GM13977 (cell line): Measurements from ENCODE around the gene CATSPERZ.

Experiments used
- DNase-seq: peaks from one replicate; pipeline ENCODE4 v3.0.0; 2012; ENCODE audit warnings: low spot score
- in situ Hi-C: fragments of 300-500 bp; cut with MboI; formaldehyde crosslinking; loops from one replicate; pipeline ENCODE4 v1.12.0; 2022; ENCODE audit warnings: low sequenced_read_pairs, low pct_unique_long_range_greater_than_20kb, mixed read lengths, inconsistent platforms; ENCODE audit not compliant: unreplicated experiment
- TF ChIP-seq, protein P1 (sequence below): IDR thresholded peaks from 2 replicates; pipeline ENCODE4 v1.5.1; 2012; ENCODE audit warnings: mild to moderate bottlenecking, control low read depth; ENCODE audit not compliant: insufficient read depth; ENCODE audit errors: extremely low read depth, missing control alignments

The CATSPERZ gene

DNA sequence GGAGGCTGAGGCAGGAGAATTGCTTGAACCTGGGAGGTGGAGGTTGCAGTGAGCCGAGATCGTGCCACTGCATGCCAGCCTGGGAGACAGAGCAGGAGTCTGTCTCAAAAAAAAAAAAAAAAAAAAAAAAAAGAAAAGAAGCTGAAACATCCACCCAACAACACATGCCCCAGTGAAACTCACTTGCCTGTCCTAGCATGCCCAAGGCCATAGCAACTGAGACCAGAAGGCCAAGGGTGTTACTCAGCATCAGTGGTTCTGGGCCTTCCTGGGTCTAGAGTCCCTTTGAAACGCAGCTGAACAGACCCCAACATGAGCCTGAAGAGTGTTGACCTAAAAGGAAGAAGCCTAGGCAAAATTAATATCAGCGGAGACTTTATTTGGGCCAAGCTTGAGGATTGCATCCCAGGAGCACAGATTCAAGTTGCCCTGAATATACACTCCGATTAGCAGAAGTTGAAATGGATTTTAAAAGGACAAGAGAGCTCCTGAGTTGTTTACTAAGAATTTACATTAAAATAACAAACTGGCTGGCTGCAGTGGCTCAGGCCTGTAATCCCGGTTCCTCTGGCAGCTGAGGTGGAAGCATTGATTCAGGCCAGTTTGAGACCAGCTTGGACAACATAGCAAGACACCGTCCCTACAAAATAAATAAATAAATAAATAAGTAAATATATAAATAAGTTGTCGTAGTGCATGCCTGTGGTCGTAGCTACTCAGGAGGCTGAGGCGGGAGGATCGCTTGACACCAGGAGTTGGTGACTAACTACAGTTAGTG lies 24.7 kb downstream of the CATSPERZ start:
- DNase-seq: no peak
- in situ Hi-C loops: no loop called here
- TF ChIP-seq, protein P1, sequence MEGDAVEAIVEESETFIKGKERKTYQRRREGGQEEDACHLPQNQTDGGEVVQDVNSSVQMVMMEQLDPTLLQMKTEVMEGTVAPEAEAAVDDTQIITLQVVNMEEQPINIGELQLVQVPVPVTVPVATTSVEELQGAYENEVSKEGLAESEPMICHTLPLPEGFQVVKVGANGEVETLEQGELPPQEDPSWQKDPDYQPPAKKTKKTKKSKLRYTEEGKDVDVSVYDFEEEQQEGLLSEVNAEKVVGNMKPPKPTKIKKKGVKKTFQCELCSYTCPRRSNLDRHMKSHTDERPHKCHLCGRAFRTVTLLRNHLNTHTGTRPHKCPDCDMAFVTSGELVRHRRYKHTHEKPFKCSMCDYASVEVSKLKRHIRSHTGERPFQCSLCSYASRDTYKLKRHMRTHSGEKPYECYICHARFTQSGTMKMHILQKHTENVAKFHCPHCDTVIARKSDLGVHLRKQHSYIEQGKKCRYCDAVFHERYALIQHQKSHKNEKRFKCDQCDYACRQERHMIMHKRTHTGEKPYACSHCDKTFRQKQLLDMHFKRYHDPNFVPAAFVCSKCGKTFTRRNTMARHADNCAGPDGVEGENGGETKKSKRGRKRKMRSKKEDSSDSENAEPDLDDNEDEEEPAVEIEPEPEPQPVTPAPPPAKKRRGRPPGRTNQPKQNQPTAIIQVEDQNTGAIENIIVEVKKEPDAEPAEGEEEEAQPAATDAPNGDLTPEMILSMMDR: no peak

DNA sequence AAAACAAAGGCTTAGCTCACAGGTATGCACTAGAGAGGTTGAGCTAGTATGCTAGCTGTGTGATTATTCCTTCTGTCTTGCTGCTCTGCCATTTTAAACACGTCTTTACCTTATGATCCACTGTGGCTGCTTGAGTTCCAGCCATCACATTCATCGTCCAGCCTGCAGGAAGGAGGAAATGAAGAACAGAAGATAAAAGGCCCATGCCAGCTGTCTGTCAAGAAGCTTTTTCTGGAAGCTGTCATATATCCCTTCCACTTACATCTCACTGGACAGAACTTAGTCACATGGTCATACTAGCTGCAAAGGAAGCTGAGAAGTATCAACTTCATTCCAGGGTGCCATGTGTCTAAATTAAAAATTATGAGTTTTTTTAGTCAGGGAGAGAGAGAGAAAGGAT lies 27.2 kb downstream of the CATSPERZ start:
- TF ChIP-seq, protein P1: no peak
- in situ Hi-C loops: no loop called here
- DNase-seq: no peak

DNA sequence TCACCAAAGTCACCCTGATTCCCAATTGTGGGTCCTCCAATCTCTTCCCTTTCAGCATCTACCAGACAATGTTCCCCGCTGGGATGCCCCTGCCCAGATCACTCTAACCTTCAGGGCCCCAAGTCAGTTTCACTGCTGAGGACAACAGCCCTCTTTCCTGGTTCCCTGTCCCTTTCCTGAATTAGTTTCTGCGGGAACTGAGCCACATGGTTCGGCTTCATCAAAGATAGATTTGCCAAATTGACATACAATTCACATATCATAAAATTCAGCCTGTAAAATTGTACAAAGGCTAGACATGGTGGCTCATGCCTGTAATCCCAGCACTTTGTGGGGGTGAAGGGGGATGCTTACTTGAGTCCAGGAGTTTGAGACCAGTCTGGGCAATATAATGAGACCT lies 27.8 kb downstream of the CATSPERZ start:
- TF ChIP-seq, protein P1: no peak
- DNase-seq: no peak
- in situ Hi-C loops: no loop called here

DNA sequence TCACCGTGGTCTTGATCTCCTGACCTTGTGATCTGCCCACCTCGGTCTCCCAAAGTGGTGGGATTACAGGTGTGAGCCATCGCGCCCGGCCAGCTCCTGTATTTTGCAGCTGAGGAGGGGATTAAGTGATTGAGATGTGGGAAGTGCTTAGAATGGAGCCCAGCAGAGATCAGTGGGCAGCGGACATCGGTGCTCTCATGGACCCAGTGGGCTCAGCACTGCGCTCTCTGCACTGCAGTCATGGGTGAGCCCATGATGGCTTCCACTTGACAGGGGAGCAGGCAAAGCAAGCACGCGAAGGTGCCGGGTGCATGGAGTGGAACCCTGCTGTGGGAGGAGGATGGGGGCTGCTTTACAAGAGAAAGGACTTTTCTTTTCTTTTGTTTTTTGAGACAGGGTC lies 30.7 kb downstream of the CATSPERZ start:
- no peak for DNase-seq
- TF ChIP-seq, protein P1: no peak
- in situ Hi-C loops: no loop called here

DNA sequence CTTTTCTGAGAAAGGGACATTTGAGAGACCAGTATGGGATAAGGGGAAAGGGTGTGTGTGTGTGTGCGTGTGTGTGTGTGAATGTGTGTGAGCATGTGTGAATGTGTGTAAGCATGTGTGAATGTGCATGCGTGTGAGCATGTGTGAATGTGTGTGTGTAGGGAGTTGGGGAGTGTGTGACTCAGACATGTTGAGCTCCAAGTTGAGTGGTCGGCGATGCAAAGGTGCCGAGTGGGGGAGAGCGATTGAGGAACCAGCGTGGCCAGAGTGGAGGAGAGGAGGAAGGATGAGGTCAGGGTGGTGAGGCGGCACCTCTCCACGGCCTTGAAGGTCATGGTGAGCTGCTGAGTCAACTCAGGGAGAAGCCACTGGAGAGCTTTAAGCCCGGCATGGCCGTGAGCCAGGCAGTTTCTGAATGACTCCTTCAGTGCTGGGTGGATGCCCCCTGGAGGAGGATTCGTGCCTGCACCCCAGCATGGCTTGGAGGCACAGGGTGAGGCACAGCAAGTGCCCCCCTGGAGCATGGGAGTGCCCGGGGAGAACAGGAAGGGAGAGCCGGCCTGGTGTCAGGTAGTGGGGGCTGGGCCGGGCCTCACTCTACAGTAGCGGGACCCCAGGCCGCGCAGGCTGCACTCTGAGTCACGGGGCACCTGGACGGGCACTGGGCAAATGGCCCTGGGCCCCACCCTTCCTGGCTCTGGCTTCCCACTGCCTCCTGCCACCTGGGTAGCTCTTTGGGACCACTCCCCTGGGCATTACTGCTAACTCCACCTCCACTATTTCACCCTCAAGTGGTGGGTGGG lies 31.6 kb downstream of the CATSPERZ start:
- in situ Hi-C loops: no loop called here
- TF ChIP-seq, protein P1: peak; percentile 70
- DNase-seq: peak; percentile 78

DNA sequence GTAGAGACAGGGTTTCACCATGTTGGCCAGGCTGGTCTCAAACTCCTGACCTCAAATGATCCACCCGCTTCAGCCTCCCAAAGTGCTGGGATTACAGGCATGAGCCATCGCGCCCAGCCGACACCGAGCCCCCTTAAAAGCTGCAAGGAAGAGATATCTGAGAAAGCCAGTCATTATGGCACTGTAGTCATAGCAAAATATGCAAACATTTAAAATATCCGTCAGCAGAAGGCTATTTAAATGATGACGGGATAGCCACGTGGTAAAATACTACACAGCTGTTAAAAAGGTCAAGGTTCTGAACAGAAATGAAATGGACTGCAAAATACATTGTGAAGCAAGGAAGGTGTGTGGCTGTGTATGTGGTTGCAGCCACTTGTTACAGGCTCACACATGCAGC lies 33.4 kb downstream of the CATSPERZ start:
- TF ChIP-seq, protein P1: no peak
- no peak for DNase-seq
- in situ Hi-C loops: no loop called here
